Stimulated activated CD4-positive, alpha-beta T cell treated with anti-CD3 and anti-CD28 coated beads, TNF-alpha, amount 100 ng/mL, for 48 hours (primary cell): ENCODE data around the gene C20orf173.
"Not testable (repeated sequence)": the region's sequence is repeated elsewhere in the genome, so short reads cannot be mapped to it uniquely, and the experiment has no call there.

Source experiments
- DNase-seq, 3 donors: peaks; one replicate each; pipeline ENCODE4 v3.0.0-alpha.2; 2020; ENCODE audit warnings: low read depth in 3 of 3

Gene C20orf173

GRCh38 chr20:35529552-35529951 is at the start of gene C20orf173:
TSS of gene C20orf173 (minus strand) at chr20:35529652. CDS start at chr20:35529373, 279 bp downstream.
- DNase-seq, result no peak

- no peak for DNase-seq
Observed at GRCh38 chr20:35579196-35579595, 49.7 kb upstream of the C20orf173 start.

GRCh38 chr20:35578469-35578868 is 49.0 kb upstream of the C20orf173 start:
- no peak for DNase-seq

GRCh38 chr20:35576816-35577215 is 47.4 kb upstream of the C20orf173 start:
- no peak for DNase-seq

- DNase-seq, result no peak
Observed at GRCh38 chr20:35575958-35576357, 46.5 kb upstream of the C20orf173 start.

GRCh38 chr20:35572838-35573237 is 43.4 kb upstream of the C20orf173 start:
- no peak for DNase-seq

- DNase-seq, result no peak
Observed at GRCh38 chr20:35571555-35571954, 42.1 kb upstream of the C20orf173 start.

GRCh38 chr20:35568645-35569044 is 39.2 kb upstream of the C20orf173 start:
- no peak for DNase-seq

GRCh38 chr20:35564905-35565304 is 35.5 kb upstream of the C20orf173 start:
- DNase-seq, result no peak

GRCh38 chr20:35563834-35564233 is 34.4 kb upstream of the C20orf173 start:
- no peak for DNase-seq

GRCh38 chr20:35562541-35563110 is 33.2 kb upstream of the C20orf173 start:
- no peak for DNase-seq

- DNase-seq, result no peak
Observed at GRCh38 chr20:35561671-35562070, 32.2 kb upstream of the C20orf173 start.

GRCh38 chr20:35561268-35561667 is 31.8 kb upstream of the C20orf173 start:
- DNase-seq, result no peak

GRCh38 chr20:35560541-35560940 is 31.1 kb upstream of the C20orf173 start:
- no peak for DNase-seq

- no peak for DNase-seq
Observed at GRCh38 chr20:35560105-35560511, 30.7 kb upstream of the C20orf173 start.

- DNase-seq, result no peak
Observed at GRCh38 chr20:35559042-35559693, 29.7 kb upstream of the C20orf173 start.

- no peak for DNase-seq
Observed at GRCh38 chr20:35558451-35558850, 29.0 kb upstream of the C20orf173 start.

GRCh38 chr20:35556871-35557270 is 27.4 kb upstream of the C20orf173 start:
- no peak for DNase-seq

GRCh38 chr20:35555951-35556645 is 26.6 kb upstream of the C20orf173 start:
- no peak for DNase-seq

GRCh38 chr20:35555461-35555860 is 26.0 kb upstream of the C20orf173 start:
- DNase-seq, result not testable (repeated sequence)

GRCh38 chr20:35552914-35553313 is 23.5 kb upstream of the C20orf173 start:
- no peak for DNase-seq

- DNase-seq, result no peak
Observed at GRCh38 chr20:35551503-35551902, 22.1 kb upstream of the C20orf173 start.

GRCh38 chr20:35547329-35547728 is 17.9 kb upstream of the C20orf173 start:
- no peak for DNase-seq
